HepG2 (cell line): ENCODE measurements around the gene APBB2. TPM values are rescaled to one million over a fixed set of nuclear protein-coding genes. Genes with fewer than 3 reads are reported as not detected.

Source experiments
- ATAC-seq: fragments of 200-7000 bp; cut with Tn5 transposase; 3 replicates; pipeline ENCODE4 v1.9.1; 2020; ENCODE audit warnings: mild to moderate bottlenecking, moderate library complexity
- BruUV-seq: library from RNA; stranded (reverse); fragments of 400-500 nt; replicated peaks from 2 replicates; lab custom pipeline; 2021; lab: Mats Ljungman, UMichigan
- CTCF ChIA-PET: fragments of 300-600 bp; formaldehyde crosslinking; extraction: SDS; loops from one replicate; lab custom pipeline; 2021; ENCODE audit warnings: low total read pairs, inconsistent platforms, low intra/inter-chr PET ratio; lab: Yijun Ruan, JAX
- POLR2A ChIA-PET: fragments of 350-600 bp; sonication (Branson Sonifier 250); formaldehyde crosslinking; loops from one replicate; lab custom pipeline; 2020; ENCODE audit warnings: antibody characterized with exemption, inconsistent platforms; lab: Yijun Ruan, JAX
- DNase-seq: peaks from one replicate; pipeline ENCODE4 v3.0.0-alpha.2; 2015; ENCODE audit warnings: low spot score
- FAIRE-seq: peaks from 3 replicates; lab custom pipeline; 2011; peaks lifted over from hg19 to GRCh38; lab: Jason Lieb, UNC
- H2AFZ ChIP-seq: one replicate; pipeline ENCODE4 v1.6.1; 2011; ENCODE audit warnings: low read length, inconsistent platforms
- H3K27ac ChIP-seq: fragments of 300-600 bp; 3 replicates; pipeline ENCODE4 v1.8.0; 2011; ENCODE audit warnings: mixed run types, mild to moderate bottlenecking, mixed read lengths, low read length, inconsistent platforms; ENCODE audit not compliant: insufficient read depth; ENCODE audit errors: extremely low read length
- H3K27me3 ChIP-seq, 2 experiments: fragments of 200-600 bp in 1 of 2; 2 replicates in 1 of 2; 3 replicates in 1 of 2; pipeline versions ENCODE4 v1.6.0 to v1.8.0; 2011; ENCODE audit warnings: low read length in 2 of 2, mild to moderate bottlenecking in 2 of 2, moderate library complexity in 2 of 2, inconsistent platforms in 1 of 2; ENCODE audit not compliant: insufficient read depth in 2 of 2, control insufficient read depth in 1 of 2
- H3K36me3 ChIP-seq, 2 experiments: fragments of 200-600 bp in 1 of 2; replicated peaks in 1 of 2; 2 replicates in 1 of 2; 3 replicates in 1 of 2; pipeline versions ENCODE4 v1.5.1 to v1.8.0; 2011; ENCODE audit warnings: low read length in 2 of 2, inconsistent platforms in 1 of 2; ENCODE audit not compliant: insufficient read depth in 2 of 2, control insufficient read depth in 1 of 2
- H3K4me1 ChIP-seq: 2 replicates; pipeline ENCODE4 v1.5.1; 2012; ENCODE audit warnings: low read length, inconsistent platforms; ENCODE audit not compliant: insufficient read depth
- H3K4me2 ChIP-seq: 2 replicates; pipeline ENCODE4 v1.6.0; 2011; ENCODE audit warnings: low read depth, low read length, inconsistent platforms
- H3K4me3 ChIP-seq, 3 experiments: fragments of 200-600 bp in 1 of 3; sonication (generic), shearing (Covaris generic) in 1 of 3; replicated peaks in 1 of 3; 2 replicates each; pipeline ENCODE4 v1.5.1; 2011 to 2016; ENCODE audit warnings: low read length in 3 of 3, inconsistent platforms in 2 of 3, low read depth in 2 of 3, mild to moderate bottlenecking in 2 of 3, control low read depth in 1 of 3, mixed read lengths in 1 of 3; ENCODE audit not compliant: insufficient read depth in 1 of 3
- H3K79me2 ChIP-seq: one replicate; pipeline ENCODE4 v1.6.1; 2011; ENCODE audit warnings: low read length, inconsistent platforms; ENCODE audit not compliant: insufficient read depth
- H3K9ac ChIP-seq: 2 replicates; pipeline ENCODE4 v1.6.0; 2011; ENCODE audit warnings: mild to moderate bottlenecking, low read depth, low read length, inconsistent platforms; ENCODE audit not compliant: insufficient read depth
- H3K9me3 ChIP-seq: 2 replicates; pipeline ENCODE4 v1.5.1; 2012; ENCODE audit warnings: mild to moderate bottlenecking, low read length
- H4K20me1 ChIP-seq: 2 replicates; pipeline ENCODE4 v1.6.0; 2011; ENCODE audit warnings: inconsistent platforms, mild to moderate bottlenecking, low read length, moderate library complexity; ENCODE audit not compliant: insufficient read depth
- AGO2 ChIP-seq: fragments of 200-400 bp; formaldehyde crosslinking; optimal IDR thresholded peaks from 2 replicates; pipeline ENCODE3; 2017; ENCODE audit warnings: mild to moderate bottlenecking, low read depth, low read length, moderate library complexity
- HNF4A ChIP-seq: sonication (generic); formaldehyde crosslinking; IDR thresholded peaks from 2 replicates; pipeline ENCODE4 v1.4.0; 2020; ENCODE audit warnings: missing genetic modification reagents
- MXD4 ChIP-seq: IDR thresholded peaks from 2 replicates; pipeline ENCODE4 v1.6.1; 2016; ENCODE audit warnings: mild to moderate bottlenecking, missing biosample characterization, missing genetic modification reagents
- NCOR1 ChIP-seq: fragments of 200-600 bp; sonication (generic); IDR thresholded peaks from 2 replicates; pipeline ENCODE4 v1.7.0; 2017; ENCODE audit warnings: antibody characterized with exemption, low read length, borderline replicate concordance
- NFIB ChIP-seq: sonication (generic); formaldehyde crosslinking; IDR thresholded peaks from 2 replicates; pipeline ENCODE4 v1.9.0; 2021; ENCODE audit warnings: missing genetic modification reagents, mild to moderate bottlenecking, borderline replicate concordance
- NR3C1 ChIP-seq: sonication (generic); formaldehyde crosslinking; IDR thresholded peaks from 2 replicates; pipeline ENCODE4 v1.4.0; 2020; ENCODE audit warnings: missing genetic modification reagents
- SKIL ChIP-seq: sonication (generic); formaldehyde crosslinking; IDR thresholded peaks from 2 replicates; pipeline ENCODE4 v1.8.0; 2022; ENCODE audit warnings: missing genetic modification reagents, mild to moderate bottlenecking, moderate library complexity, borderline replicate concordance
- SYNCRIP ChIP-seq: fragments of 200-400 bp; formaldehyde crosslinking; IDR thresholded peaks from 2 replicates; pipeline ENCODE4 v1.6.1; 2018; ENCODE audit warnings: mild to moderate bottlenecking, low read depth, low read length; ENCODE audit not compliant: insufficient read depth
- ZNF143 ChIP-seq: sonication (generic); formaldehyde crosslinking; IDR thresholded peaks from 2 replicates; pipeline ENCODE4 v1.4.0; 2020; ENCODE audit warnings: missing genetic modification reagents
- ZNF207 ChIP-seq: fragments of 450-650 bp; IDR thresholded peaks from 2 replicates; pipeline ENCODE4 v1.6.1; 2016; ENCODE audit warnings: antibody characterized with exemption, borderline replicate concordance
- ZNF430 ChIP-seq: sonication (generic); formaldehyde crosslinking; IDR thresholded peaks from 2 replicates; pipeline ENCODE4 v1.9.0; 2021; ENCODE audit warnings: mild to moderate bottlenecking, missing genetic modification reagents
- ZNF557 ChIP-seq: sonication (generic); formaldehyde crosslinking; IDR thresholded peaks from 2 replicates; pipeline ENCODE4 v1.4.0; 2020; ENCODE audit warnings: missing genetic modification reagents
- ZNF569 ChIP-seq: sonication (generic); formaldehyde crosslinking; IDR thresholded peaks from 2 replicates; pipeline ENCODE4 v1.5.0; 2020; ENCODE audit warnings: mild to moderate bottlenecking, missing genetic modification reagents, moderate library complexity, borderline replicate concordance
- ZNF770 ChIP-seq: sonication (generic); formaldehyde crosslinking; IDR thresholded peaks from 2 replicates; pipeline ENCODE4 v1.5.0; 2020; ENCODE audit warnings: mild to moderate bottlenecking, missing genetic modification reagents
- ZNF891 ChIP-seq: sonication (generic); formaldehyde crosslinking; IDR thresholded peaks from 2 replicates; pipeline ENCODE4 v1.5.0; 2020; ENCODE audit warnings: mild to moderate bottlenecking, missing genetic modification reagents
- WGBS: methylation state at CpG from one replicate; pipeline ENCODE4 v1.1.6; 2017; ENCODE audit warnings: low lambda C conversion rate; 5-methylcytosine and 5-hydroxymethylcytosine counted together
- in situ Hi-C: cut with HindIII; loops from 2 replicates; pipeline ENCODE4 v1.10.0; 2017; ENCODE audit warnings: low pct_unique_long_range_greater_than_20kb; ENCODE audit not compliant: extremely low pct_ligation_motif_present
- intact Hi-C: fragments of 100-400 bp; cut with micrococcal nuclease; formaldehyde crosslinking; loops from one replicate; pipeline ENCODE4 v1.10.0; 2022; ENCODE audit not compliant: unreplicated experiment
- polyA plus RNA-seq, 8 experiments: library from polyadenylated mRNA; depleted of rRNA in 3 of 8; stranded (reverse) in 7 of 8; unstranded in 1 of 8; fragments of >200 nt; fragmentation: Illumina TruSeq in 4 of 8; extraction: Trizol in 4 of 8; gene quantifications; 2 replicates each; pipeline versions ENCODE4 v1.2.1 to v1.2.3, GENCODE V29; 2011 to 2016; ENCODE audit warnings: low read depth in 4 of 8, missing spikeins in 1 of 8, mixed read lengths in 1 of 8; ENCODE audit not compliant: insufficient read depth in 1 of 8
- total RNA-seq, 5 experiments: library from RNA; depleted of rRNA; stranded (reverse); fragments of >200 nt; fragmentation: Illumina TruSeq; extraction: Trizol; gene quantifications; 2 replicates each; pipeline ENCODE4 v1.2.3, GENCODE V29; 2016; ENCODE audit warnings: low read depth in 1 of 5
- TF ChIP-seq, protein P1 (sequence below): IDR thresholded peaks from 2 replicates; pipeline ENCODE4 v1.6.1; 2016; ENCODE audit warnings: low read depth, borderline replicate concordance

Gene APBB2
- total and polyA plus RNA-seq, 2 of the 13 experiments (the other 11 are each of a cell fraction or from before 2014, with no cell fraction given), result 11.7 to 17.0 TPM

GRCh38 chr4:40763228-40763716 is 451.1 kb downstream of the APBB2 start:
- H3K9me3 ChIP-seq, result no peaks in the 10 kb centered on the region
- no peaks in the 10 kb centered on the region for H3K27me3 ChIP-seq
- H3K4me3 ChIP-seq, result no peak overlapping the region
- POLR2A ChIA-PET, result no interaction called here
- H2AFZ ChIP-seq, result no peak overlapping the region
- DNase-seq (no peak), FAIRE-seq (no peak), ATAC-seq (no peak)
- in situ Hi-C loops (no loop called here), intact Hi-C loops (no loop called here)
- CTCF ChIA-PET, result no interaction called here
- no TSS peak for BruUV-seq
- H3K4me1 ChIP-seq, result no peaks in the 10 kb centered on the region
- 18% methylated on average over 3 of the region's 3 CpGs for WGBS
- TF ChIP-seq ZNF569 (CRISPR knock-in tag), result no peak
- TF ChIP-seq NCOR1, result no peak
- TF ChIP-seq AGO2, result no peak
- TF ChIP-seq SYNCRIP, result no peak
- no peak for TF ChIP-seq ZNF770 (CRISPR knock-in tag)
- no peak for TF ChIP-seq ZNF557 (CRISPR knock-in tag)
- no peak for TF ChIP-seq NR3C1 (CRISPR knock-in tag)
- TF ChIP-seq NFIB (CRISPR knock-in tag), result no peak
- no peak for TF ChIP-seq SKIL (CRISPR knock-in tag)
- TF ChIP-seq ZNF430 (CRISPR knock-in tag), result no peak
- TF ChIP-seq ZNF891 (CRISPR knock-in tag), result no peak
- TF ChIP-seq HNF4A (CRISPR knock-in tag), result no peak
- no peak for TF ChIP-seq MXD4
- TF ChIP-seq ZNF143 (CRISPR knock-in tag), result no peak
- TF ChIP-seq ZNF207, result no peak
- TF ChIP-seq, protein P1, sequence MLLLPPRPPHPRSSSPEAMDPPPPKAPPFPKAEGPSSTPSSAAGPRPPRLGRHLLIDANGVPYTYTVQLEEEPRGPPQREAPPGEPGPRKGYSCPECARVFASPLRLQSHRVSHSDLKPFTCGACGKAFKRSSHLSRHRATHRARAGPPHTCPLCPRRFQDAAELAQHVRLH (CRISPR knock-in tag), result no peak
- no peak overlapping the region for H3K9ac ChIP-seq
- no peak overlapping the region for H3K27ac ChIP-seq
- H4K20me1 ChIP-seq, result no peaks in the 10 kb centered on the region
- no peak overlapping the region for H3K4me2 ChIP-seq
- no peaks in the 10 kb centered on the region for H3K79me2 ChIP-seq
- no peaks in the 10 kb centered on the region for H3K36me3 ChIP-seq
